Heart right ventricle (tissue), 16 donors: ENCODE measurements around the gene LDLR. TPM values are rescaled to one million over a fixed set of nuclear protein-coding genes. Genes with fewer than 3 reads are reported as not detected.

Experiments used
- ATAC-seq, 8 donors: fragments of 200-7000 bp; cut with Tn5 transposase; one replicate each; pipeline ENCODE4 v1.9.1; 2020; ENCODE audit warnings: mild to moderate bottlenecking in 8 of 8, moderate library complexity in 8 of 8, moderate number of reproducible peaks in 1 of 8
- DNase-seq, 2 donors: peaks; one replicate each; pipeline ENCODE4 v3.0.0-alpha.2; 2020
- H3K27ac ChIP-seq, 10 donors: fragments of 200-600 bp; sonication (generic) in 2 of 10; one replicate each; pipeline versions ENCODE4 v1.5.0 to v1.8.0; 2020 to 2022; ENCODE audit warnings: mild to moderate bottlenecking in 3 of 10
- H3K27me3 ChIP-seq, 7 donors: fragments of 200-600 bp; one replicate each; pipeline ENCODE4 v1.8.0; 2021 to 2022; ENCODE audit warnings: mild to moderate bottlenecking in 2 of 7
- H3K36me3 ChIP-seq, 9 donors: fragments of 200-600 bp; sonication (generic) in 1 of 9; one replicate each; pipeline versions ENCODE4 v1.5.0 to v1.8.0; 2020 to 2022; ENCODE audit warnings: mild to moderate bottlenecking in 2 of 9
- H3K4me1 ChIP-seq, 9 donors: fragments of 200-600 bp; sonication (generic) in 1 of 9; one replicate each; pipeline versions ENCODE4 v1.5.0 to v1.8.0; 2020 to 2022; ENCODE audit warnings: mild to moderate bottlenecking in 4 of 9
- H3K4me3 ChIP-seq, 10 donors: fragments of 200-600 bp; sonication (generic) in 2 of 10; one replicate each; pipeline versions ENCODE4 v1.5.0 to v1.8.0; 2020 to 2022; ENCODE audit warnings: mild to moderate bottlenecking in 7 of 10, moderate library complexity in 2 of 10
- H3K9me3 ChIP-seq, 11 donors: fragments of 200-600 bp in 10 of 11; sonication (generic) in 2 of 11; one replicate each; pipeline versions ENCODE4 v1.5.0 to v1.8.0; 2013 to 2022; ENCODE audit warnings: mild to moderate bottlenecking in 2 of 11, control low read depth in 1 of 11, moderate library complexity in 1 of 11
- WGBS, 2 donors: extraction: QIAGEN DNeasy Blood & Tissue Kit; methylation state at CpG; one replicate each; pipeline ENCODE4 v1.1.7; 2013; ENCODE audit warnings: inconsistent platforms in 1 of 2; 5-methylcytosine and 5-hydroxymethylcytosine counted together
- intact Hi-C, 10 donors: fragments of 100-400 bp; cut with DNase I; formaldehyde crosslinking; loops; one replicate each; pipeline versions ENCODE4 v1.11.1 to v1.14.2; 2022
- polyA plus RNA-seq, 2 donors: library from polyadenylated mRNA; stranded (reverse); fragments of 200-250 nt; gene quantifications; one replicate each; pipeline ENCODE4 v1.2.3, GENCODE V29; 2013
- total RNA-seq, 10 donors: library from RNA; stranded (reverse); fragmentation: NEBNext Ultra II Directional in 3 of 10; extraction: Animal tissue kit (Norgen Biotek cat#: 25700) in 3 of 10; gene quantifications; one replicate each; pipeline versions ENCODE4 v1.2.1 to v1.2.4, GENCODE V29; 2021 to 2023
- TF ChIP-seq, protein P1 (sequence below), 9 donors: fragments of 200-600 bp; sonication (generic) in 2 of 9; IDR thresholded peaks; one replicate each; pipeline versions ENCODE4 v1.5.0 to v1.8.0; 2021 to 2022; ENCODE audit warnings: antibody characterized with exemption in 9 of 9, mild to moderate bottlenecking in 5 of 9, moderate library complexity in 1 of 9
- donor health status: Arrhythmogenic right ventricular cardiomyopathy.
- donor health status: ischemic (EF 13 %, LVEDD 7.1; RV severe dilation, severe dysfunction).
- donor health status: healthy with polysubstance abuse.
- donor health status: DM: no; HTN: yes; CAD: no.
- donor health status: DM: no; HTN: no; CAD: no.
- donor health status: ischemic (EF 25% LVEDD 6.9; RV normal size, moderate dysfunction).
- donor health status: ischemic (EF 25% LVEDD 5.7; RV mildly dilated, moderate dysfunction).
- donor health status: healthy.
- donor health status: DM: yes; HTN: yes; CAD: no.
- donor health status: Ischemic cardiomyopathy.
- donor health status: ischemic (EF 35%, LVEDD 5.7; RV mildly dilated, moderate dysfunction).
- donor health status: nonischemic (EF 11% LVEDD 7.7; RV severe dilation, severe dysfunction).
- donor health status: DM: yes; HTN: yes; CAD: no.
- donor health status: PGD.
- donor health status: ischemic (EF 29% LVEDD 5.4; RV normal size, mild dysfunction).
- donor health status: nonischemic (EF 23%, LVEDD 6.1; RV moderate dilation, normal function).

The LDLR gene
- total and polyA plus RNA-seq, 12 donors: 4.5 to 76.1 (median 16.4) TPM

GRCh38 chr19:11106477-11106876 lies 17.2 kb downstream of the LDLR start:
- ATAC-seq (peak in 7 of 8 donors; percentile 45 to 87 (median 76)), DNase-seq (peak; percentile 56 to 57)
- TF ChIP-seq, protein P1, sequence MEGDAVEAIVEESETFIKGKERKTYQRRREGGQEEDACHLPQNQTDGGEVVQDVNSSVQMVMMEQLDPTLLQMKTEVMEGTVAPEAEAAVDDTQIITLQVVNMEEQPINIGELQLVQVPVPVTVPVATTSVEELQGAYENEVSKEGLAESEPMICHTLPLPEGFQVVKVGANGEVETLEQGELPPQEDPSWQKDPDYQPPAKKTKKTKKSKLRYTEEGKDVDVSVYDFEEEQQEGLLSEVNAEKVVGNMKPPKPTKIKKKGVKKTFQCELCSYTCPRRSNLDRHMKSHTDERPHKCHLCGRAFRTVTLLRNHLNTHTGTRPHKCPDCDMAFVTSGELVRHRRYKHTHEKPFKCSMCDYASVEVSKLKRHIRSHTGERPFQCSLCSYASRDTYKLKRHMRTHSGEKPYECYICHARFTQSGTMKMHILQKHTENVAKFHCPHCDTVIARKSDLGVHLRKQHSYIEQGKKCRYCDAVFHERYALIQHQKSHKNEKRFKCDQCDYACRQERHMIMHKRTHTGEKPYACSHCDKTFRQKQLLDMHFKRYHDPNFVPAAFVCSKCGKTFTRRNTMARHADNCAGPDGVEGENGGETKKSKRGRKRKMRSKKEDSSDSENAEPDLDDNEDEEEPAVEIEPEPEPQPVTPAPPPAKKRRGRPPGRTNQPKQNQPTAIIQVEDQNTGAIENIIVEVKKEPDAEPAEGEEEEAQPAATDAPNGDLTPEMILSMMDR (IDR thresholded peaks at IDR 0.05): peak in 3 of 9 donors; percentile 16 to 23 (median 18)
- WGBS, 2 donors: 64 to 71% methylated on average over 13 of the region's 13 CpGs
- Histone ChIP-seq H3K36me3 (peaks cover 0 to 100% (median 41%) of the 10 kb centered on the region in 9 donors), H3K27me3 (no peaks in the 10 kb centered on the region), H3K9me3 (no peaks in the 10 kb centered on the region), H3K4me3 (no peak overlapping the region), H3K4me1 (peaks cover 0 to 6% (median 0%) of the 10 kb centered on the region in 9 donors), H3K27ac (peak overlapping the region in 1 of 10 donors; percentile 1)
- intact Hi-C loops: loop anchor here in 1 of 10 donors (10.0 kb wide), 1 partner anchor 72 kb away; no protein-coding TSS in a partner anchor

DNA sequence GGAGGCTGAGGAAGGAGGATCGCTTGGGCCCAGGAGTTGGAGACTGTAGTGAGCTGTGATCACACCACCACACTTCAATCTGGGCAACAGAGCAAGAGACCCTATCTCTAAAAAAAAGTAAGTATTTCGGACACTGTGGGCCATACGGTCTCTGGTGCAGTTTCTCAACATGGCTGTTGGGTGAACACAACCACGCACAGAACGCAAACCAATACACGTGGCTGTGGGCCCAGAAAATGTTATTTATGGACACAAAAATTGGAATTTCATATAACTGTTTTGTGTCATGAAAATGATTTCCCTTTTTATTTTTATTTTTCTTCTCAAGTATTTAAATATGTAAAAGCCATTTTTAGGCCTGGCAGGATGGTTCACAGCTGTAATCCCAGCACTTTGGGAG lies 19.5 kb downstream of the LDLR start:
- TF ChIP-seq, protein P1 (IDR thresholded peaks at IDR 0.05): no peak
- Histone ChIP-seq H3K4me3 (no peak overlapping the region), H3K36me3 (peaks cover 0 to 100% (median 44%) of the 10 kb centered on the region in 9 donors), H3K27ac (no peak overlapping the region), H3K4me1 (peaks cover 0 to 6% (median 0%) of the 10 kb centered on the region in 9 donors), H3K9me3 (no peaks in the 10 kb centered on the region), H3K27me3 (no peaks in the 10 kb centered on the region)
- 91% methylated on average over 6 of the region's 6 CpGs for WGBS, 2 donors
- intact Hi-C loops: loop anchor here in 1 of 10 donors (10.0 kb wide), 1 partner anchor 74 kb away; no protein-coding TSS in a partner anchor
- ATAC-seq: no peak
- no peak for DNase-seq

DNA sequence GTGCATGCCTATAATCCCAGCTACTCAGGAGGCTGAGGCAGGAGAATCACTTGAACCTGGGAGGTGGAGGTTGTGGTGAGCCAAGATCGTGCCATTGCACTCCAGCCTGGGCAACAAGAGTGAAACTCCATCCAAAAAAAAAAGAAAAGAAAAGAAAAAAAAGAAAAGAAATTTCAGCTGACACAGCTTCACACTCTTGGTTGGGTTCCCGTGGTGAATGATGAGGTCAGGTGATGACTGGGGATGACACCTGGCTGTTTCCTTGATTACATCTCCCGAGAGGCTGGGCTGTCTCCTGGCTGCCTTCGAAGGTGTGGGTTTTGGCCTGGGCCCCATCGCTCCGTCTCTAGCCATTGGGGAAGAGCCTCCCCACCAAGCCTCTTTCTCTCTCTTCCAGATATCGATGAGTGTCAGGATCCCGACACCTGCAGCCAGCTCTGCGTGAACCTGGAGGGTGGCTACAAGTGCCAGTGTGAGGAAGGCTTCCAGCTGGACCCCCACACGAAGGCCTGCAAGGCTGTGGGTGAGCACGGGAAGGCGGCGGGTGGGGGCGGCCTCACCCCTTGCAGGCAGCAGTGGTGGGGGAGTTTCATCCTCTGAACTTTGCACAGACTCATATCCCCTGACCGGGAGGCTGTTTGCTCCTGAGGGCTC lies 22.0 kb downstream of the LDLR start:
- no peak overlapping the region for H3K4me3 ChIP-seq
- no peak overlapping the region for H3K27ac ChIP-seq
- H3K36me3 ChIP-seq: peaks cover 0 to 100% (median 38%) of the 10 kb centered on the region in 9 donors
- DNase-seq: no peak
- no peaks in the 10 kb centered on the region for H3K27me3 ChIP-seq
- no peaks in the 10 kb centered on the region for H3K9me3 ChIP-seq
- 91 to 92% methylated on average over 15 of the region's 15 CpGs for WGBS, 2 donors
- H3K4me1 ChIP-seq: peaks cover 0 to 4% (median 0%) of the 10 kb centered on the region in 9 donors
- ATAC-seq: no peak
- TF ChIP-seq, protein P1 (IDR thresholded peaks at IDR 0.05): no peak
- intact Hi-C loops: no loop called here

DNA sequence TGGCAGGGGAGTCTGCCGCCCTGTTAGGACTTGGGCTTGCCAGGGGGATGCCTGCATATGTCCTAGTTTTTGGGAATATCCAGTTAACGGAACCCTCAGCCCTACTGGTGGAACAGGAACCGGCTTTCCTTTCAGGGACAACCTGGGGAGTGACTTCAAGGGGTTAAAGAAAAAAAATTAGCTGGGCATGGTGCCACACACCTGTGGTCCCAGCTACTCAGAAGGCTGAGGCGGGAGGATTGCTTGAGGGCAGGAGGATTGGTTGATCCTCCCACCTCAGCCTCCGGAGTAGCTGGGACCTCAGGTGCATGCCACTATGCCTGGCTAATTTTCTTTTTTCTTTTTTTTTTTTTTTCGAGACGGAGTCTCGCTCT lies 22.5 kb downstream of the LDLR start:
- TF ChIP-seq, protein P1 (IDR thresholded peaks at IDR 0.05): no peak
- 82 to 93% methylated on average over 8 of the region's 8 CpGs for WGBS, 2 donors
- peaks cover 0 to 100% (median 33%) of the 10 kb centered on the region in 9 donors for H3K36me3 ChIP-seq
- ATAC-seq (no peak), DNase-seq (no peak)
- H3K27ac ChIP-seq: no peak overlapping the region
- intact Hi-C loops: no loop called here
- H3K4me1 ChIP-seq: no peaks in the 10 kb centered on the region
- no peak overlapping the region for H3K4me3 ChIP-seq
- H3K9me3 ChIP-seq: no peaks in the 10 kb centered on the region
- no peaks in the 10 kb centered on the region for H3K27me3 ChIP-seq
